ENCODE measurements around the gene TRIM7.
"Not testable (repeated sequence)": the region's sequence is repeated elsewhere in the genome, so short reads cannot be mapped to it uniquely, and the experiment has no call there.

The TRIM7 gene

GRCh38 chr5:181181650-181182565 is 23.1 kb downstream of the TRIM7 start:
- H3K4me3 ChIP-seq (replicated peaks; ENCODE audit: low read depth, low read length): no peak overlapping the region
- peak; percentile 72 for TF ChIP-seq CTCF (IDR thresholded peaks at IDR 0.05; ENCODE audit: low read depth, low read length, missing control alignments)
- DNase-seq (ENCODE audit: extremely low read depth, low read depth): no peak

GRCh38 chr5:181177559-181177958 is 27.4 kb downstream of the TRIM7 start:
- not testable (repeated sequence) for H3K4me3 ChIP-seq (replicated peaks; ENCODE audit: low read depth, low read length); DNase-seq (ENCODE audit: extremely low read depth, low read depth)

- TF ChIP-seq CTCF (IDR thresholded peaks at IDR 0.05; ENCODE audit: low read depth, low read length, missing control alignments): no peak
- no peak for DNase-seq (ENCODE audit: extremely low read depth, low read depth)
- H3K4me3 ChIP-seq (replicated peaks; ENCODE audit: low read depth, low read length): no peak overlapping the region
Observed at GRCh38 chr5:181176254-181176952, 28.6 kb downstream of the TRIM7 start.

- peak; percentile 2 for TF ChIP-seq CTCF (IDR thresholded peaks at IDR 0.05; ENCODE audit: low read depth, low read length, missing control alignments)
- peak; percentile 80 for DNase-seq (ENCODE audit: extremely low read depth, low read depth)
- H3K4me3 ChIP-seq (replicated peaks; ENCODE audit: low read depth, low read length): peak overlapping the region; percentile 34
Observed at GRCh38 chr5:181173420-181174342, 31.3 kb downstream of the TRIM7 start.

GRCh38 chr5:181173027-181173419 is 32.0 kb downstream of the TRIM7 start:
- no peak for DNase-seq (ENCODE audit: extremely low read depth, low read depth)
- H3K4me3 ChIP-seq (replicated peaks; ENCODE audit: low read depth, low read length): peak overlapping the region; percentile 28
- TF ChIP-seq CTCF (IDR thresholded peaks at IDR 0.05; ENCODE audit: low read depth, low read length, missing control alignments): peak; percentile 32

- no peak for TF ChIP-seq CTCF (IDR thresholded peaks at IDR 0.05; ENCODE audit: low read depth, low read length, missing control alignments)
- H3K4me3 ChIP-seq (replicated peaks; ENCODE audit: low read depth, low read length): no peak overlapping the region
- DNase-seq (ENCODE audit: extremely low read depth, low read depth): no peak
Observed at GRCh38 chr5:181171782-181172181, 33.2 kb downstream of the TRIM7 start.
